Panc1 (cell line): ENCODE results near the gene GTSF1L.

ENCODE experiments used
- POLR2AphosphoS5 ChIP-seq: IDR thresholded peaks from 2 replicates; pipeline ENCODE4 v1.6.1; 2012; ENCODE audit warnings: mild to moderate bottlenecking, low read depth, low read length, moderate library complexity
- TCF7L2 ChIP-seq: IDR thresholded peaks from 2 replicates; pipeline ENCODE4 v1.6.1; 2011; ENCODE audit warnings: mild to moderate bottlenecking, low read depth, low read length, inconsistent platforms
- TF ChIP-seq, protein P1 (sequence below): fragments of 450-650 bp; IDR thresholded peaks from 2 replicates; pipeline ENCODE4 v1.5.1; 2017; ENCODE audit warnings: mild to moderate bottlenecking
- TF ChIP-seq, protein P2 (sequence below), 2 experiments: IDR thresholded peaks; 2 replicates each; pipeline ENCODE4 v1.6.1; 2011 to 2012; ENCODE audit warnings: low read depth in 2 of 2, control low read depth in 1 of 2, low read length in 1 of 2, mild to moderate bottlenecking in 1 of 2, moderate library complexity in 1 of 2; ENCODE audit not compliant: insufficient read depth in 1 of 2

- no peak for TF ChIP-seq TCF7L2
- no peak for TF ChIP-seq POLR2AphosphoS5
- TF ChIP-seq, protein P1, sequence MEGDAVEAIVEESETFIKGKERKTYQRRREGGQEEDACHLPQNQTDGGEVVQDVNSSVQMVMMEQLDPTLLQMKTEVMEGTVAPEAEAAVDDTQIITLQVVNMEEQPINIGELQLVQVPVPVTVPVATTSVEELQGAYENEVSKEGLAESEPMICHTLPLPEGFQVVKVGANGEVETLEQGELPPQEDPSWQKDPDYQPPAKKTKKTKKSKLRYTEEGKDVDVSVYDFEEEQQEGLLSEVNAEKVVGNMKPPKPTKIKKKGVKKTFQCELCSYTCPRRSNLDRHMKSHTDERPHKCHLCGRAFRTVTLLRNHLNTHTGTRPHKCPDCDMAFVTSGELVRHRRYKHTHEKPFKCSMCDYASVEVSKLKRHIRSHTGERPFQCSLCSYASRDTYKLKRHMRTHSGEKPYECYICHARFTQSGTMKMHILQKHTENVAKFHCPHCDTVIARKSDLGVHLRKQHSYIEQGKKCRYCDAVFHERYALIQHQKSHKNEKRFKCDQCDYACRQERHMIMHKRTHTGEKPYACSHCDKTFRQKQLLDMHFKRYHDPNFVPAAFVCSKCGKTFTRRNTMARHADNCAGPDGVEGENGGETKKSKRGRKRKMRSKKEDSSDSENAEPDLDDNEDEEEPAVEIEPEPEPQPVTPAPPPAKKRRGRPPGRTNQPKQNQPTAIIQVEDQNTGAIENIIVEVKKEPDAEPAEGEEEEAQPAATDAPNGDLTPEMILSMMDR, result no peak
- TF ChIP-seq, protein P2, sequence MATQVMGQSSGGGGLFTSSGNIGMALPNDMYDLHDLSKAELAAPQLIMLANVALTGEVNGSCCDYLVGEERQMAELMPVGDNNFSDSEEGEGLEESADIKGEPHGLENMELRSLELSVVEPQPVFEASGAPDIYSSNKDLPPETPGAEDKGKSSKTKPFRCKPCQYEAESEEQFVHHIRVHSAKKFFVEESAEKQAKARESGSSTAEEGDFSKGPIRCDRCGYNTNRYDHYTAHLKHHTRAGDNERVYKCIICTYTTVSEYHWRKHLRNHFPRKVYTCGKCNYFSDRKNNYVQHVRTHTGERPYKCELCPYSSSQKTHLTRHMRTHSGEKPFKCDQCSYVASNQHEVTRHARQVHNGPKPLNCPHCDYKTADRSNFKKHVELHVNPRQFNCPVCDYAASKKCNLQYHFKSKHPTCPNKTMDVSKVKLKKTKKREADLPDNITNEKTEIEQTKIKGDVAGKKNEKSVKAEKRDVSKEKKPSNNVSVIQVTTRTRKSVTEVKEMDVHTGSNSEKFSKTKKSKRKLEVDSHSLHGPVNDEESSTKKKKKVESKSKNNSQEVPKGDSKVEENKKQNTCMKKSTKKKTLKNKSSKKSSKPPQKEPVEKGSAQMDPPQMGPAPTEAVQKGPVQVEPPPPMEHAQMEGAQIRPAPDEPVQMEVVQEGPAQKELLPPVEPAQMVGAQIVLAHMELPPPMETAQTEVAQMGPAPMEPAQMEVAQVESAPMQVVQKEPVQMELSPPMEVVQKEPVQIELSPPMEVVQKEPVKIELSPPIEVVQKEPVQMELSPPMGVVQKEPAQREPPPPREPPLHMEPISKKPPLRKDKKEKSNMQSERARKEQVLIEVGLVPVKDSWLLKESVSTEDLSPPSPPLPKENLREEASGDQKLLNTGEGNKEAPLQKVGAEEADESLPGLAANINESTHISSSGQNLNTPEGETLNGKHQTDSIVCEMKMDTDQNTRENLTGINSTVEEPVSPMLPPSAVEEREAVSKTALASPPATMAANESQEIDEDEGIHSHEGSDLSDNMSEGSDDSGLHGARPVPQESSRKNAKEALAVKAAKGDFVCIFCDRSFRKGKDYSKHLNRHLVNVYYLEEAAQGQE (IDR thresholded peaks at IDR 0.05; ENCODE audit: insufficient read depth in 1 of 2, low read depth in 2 of 2, low read length in 1 of 2), result no peak
These were observed 24.0 kb upstream of the GTSF1L start for GRCh38 chr20:43750774-43751166.
